GM18909 (cell line): ENCODE measurements around the gene SAMSN1.
"Not testable (repeated sequence)": the region's sequence is repeated elsewhere in the genome, so short reads cannot be mapped to it uniquely, and the experiment has no call there.

Experiments
- ATAC-seq: cut with Tn5 transposase; IDR thresholded peaks from one replicate; pipeline ENCODE4 v1.9.1; 2021; ENCODE audit warnings: mild to moderate bottlenecking; ENCODE audit not compliant: unreplicated experiment, poor library complexity

SAMSN1 gene

DNA sequence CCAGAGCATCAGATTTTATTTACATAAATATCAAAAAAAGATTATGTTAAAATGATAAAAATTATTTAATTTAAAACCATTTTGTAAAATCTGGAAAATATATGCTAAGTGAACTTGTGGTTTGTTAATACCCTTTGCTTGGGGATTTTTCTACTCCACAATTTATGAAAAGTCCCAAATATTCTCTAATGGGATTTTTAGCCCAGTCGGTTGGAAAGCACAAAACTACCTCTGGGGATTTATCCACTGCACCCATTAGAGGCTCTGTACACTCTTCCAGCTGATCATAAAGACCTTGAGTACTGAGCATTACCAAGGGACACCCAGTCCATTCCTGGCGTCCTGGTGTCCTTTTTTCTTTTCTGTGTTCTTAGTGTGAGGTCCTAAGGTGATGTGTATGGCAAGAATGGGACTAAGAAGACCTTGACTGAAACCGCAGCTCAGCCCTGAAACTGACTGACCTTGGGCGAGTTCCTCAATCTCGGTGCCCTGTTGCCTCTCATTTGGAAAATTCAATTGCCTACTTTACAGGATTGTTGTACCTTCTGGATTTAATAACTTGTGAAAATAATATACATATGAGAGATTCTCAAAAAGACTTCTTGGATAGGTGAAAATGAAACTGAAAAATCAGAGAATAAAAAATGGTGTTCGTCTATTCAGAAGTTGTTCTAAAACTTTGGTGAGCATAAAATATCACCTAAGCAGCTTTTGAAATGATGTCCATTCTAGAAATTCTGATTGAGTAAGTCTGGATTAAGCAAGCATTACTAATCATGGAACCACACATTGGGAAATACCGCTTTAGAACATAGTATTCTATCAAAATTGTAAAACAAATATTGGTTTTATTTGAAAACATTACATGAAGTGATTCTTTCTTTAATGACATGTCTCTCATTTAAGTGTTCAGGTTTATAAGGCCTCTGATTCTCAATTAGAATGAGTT lies 21.5 kb upstream of the SAMSN1 start:
- peak; percentile 47 for ATAC-seq

- no peak for ATAC-seq
Observed at GRCh38 chr21:14566894-14567293, 20.8 kb upstream of the SAMSN1 start.

GRCh38 chr21:14562959-14563358 lies 16.8 kb upstream of the SAMSN1 start:
- ATAC-seq: no peak

DNA sequence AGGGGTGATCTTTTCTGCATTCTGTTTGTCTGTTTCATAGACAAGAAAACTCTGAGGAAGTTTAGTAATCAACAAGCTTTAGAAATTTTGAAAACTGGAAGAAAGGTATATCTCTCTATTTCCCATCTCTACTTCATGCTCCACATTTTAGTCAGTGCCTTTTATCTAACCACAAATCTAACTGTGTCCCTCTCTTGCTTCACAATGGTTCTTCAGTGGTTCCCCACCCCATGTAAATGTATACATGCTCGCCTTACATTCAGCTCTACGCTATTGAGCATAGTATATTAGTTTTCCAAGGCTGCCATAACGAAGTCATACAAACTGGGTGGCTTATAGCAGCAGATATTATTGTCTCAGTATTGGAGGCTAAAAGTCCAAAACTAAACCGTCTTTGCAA lies 14.4 kb upstream of the SAMSN1 start:
- ATAC-seq: no peak

GRCh38 chr21:14560139-14560538 lies 14.0 kb upstream of the SAMSN1 start:
- ATAC-seq: no peak

DNA sequence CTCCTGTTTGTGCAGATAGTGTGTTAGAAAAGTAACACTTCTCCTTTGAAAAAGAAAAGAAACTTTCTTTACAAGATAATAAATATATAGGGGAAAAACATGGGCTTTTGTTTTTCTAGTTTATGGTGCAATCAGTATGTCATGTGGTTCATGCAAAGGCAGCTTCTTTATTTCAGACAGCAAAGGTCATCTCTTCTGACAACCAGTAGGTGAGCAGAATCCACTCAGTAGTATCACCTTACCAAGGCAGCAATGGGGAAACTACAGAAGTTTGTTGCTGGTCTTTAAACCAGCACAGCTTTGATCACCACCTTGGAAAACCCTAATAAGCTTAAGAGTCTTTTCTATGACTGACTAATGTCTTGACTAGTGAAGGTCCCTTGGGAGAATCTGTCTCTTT lies 13.0 kb upstream of the SAMSN1 start:
- peak; percentile 46 for ATAC-seq

- no peak for ATAC-seq
Observed at GRCh38 chr21:14557413-14557812, 11.3 kb upstream of the SAMSN1 start.

DNA sequence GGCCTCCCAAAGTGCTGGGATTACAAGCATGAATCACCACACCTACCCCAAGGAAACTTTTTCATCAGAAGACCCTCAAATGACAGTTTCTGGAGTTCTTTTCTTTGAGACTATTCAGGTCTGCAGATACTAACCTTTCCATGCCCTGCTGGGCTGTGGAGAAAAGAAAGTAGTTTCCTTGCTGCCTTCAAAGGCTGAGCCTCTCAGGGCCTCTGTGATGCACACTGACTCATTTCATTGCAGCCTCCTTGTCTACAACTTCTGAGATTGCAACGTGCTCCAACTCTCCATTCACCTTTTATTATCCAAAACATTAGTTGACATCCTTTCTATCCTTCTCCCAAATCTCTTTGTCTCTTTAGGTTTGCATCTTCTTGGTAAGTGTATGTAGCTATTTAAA lies 8.8 kb upstream of the SAMSN1 start:
- ATAC-seq: no peak

- no peak for ATAC-seq
Observed at GRCh38 chr21:14553422-14553821, 7.3 kb upstream of the SAMSN1 start.

DNA sequence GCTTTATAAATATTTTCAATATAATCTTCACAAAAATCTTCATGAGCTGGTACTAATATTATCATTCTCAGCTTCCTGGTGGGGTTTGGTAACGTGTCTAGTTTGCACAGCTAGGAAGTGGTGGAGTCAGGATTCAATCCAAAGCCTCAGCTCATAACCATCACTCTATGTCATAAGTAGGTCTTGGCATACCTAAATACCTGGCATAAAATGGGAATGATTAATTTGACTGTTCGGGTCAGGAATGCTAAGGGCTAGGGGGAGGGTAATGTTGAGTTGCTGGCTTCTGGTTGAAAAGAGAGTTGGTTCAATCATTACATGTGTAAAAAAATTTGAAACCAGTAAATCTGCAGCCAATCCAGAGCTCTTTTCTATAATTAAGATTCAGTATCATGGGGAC lies 5.6 kb upstream of the SAMSN1 start:
- ATAC-seq: no peak

DNA sequence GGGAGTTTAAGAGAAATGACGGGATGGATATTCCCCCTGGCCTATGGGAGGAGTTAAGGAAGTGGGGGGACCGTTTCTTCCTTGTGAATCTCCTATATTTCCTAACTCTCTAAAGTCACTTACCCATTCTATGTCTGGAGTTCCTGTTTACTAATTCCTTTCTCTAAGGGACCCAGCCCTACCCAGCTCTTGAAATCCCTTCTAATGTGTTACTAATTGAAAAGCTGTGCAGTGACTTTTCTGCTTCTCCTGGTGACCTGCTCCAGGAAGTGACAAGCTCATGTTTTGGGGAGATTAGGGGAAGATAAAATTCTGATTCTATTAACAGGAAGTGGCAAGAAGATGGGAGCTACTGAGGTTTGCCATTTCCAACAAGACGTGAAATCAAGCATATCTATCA lies 4.0 kb upstream of the SAMSN1 start:
- no peak for ATAC-seq

DNA sequence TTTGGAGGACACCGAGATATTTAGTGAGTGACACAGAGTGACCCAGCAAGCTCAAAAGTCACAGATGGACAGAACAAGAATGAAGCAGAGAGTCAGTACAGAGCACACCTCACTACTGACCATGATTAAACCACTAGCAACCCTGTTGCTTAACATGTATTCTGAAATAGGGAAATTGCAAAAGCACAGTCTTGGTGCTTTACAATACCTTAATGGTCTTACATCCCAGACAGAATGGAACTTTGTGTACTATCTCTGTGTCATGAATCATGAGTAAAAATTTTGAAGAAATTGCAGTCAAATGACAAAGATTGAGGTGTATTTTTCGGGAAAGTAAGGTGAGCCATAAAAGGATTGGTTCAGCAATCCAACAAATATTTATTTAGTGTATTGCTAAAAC lies 2.7 kb upstream of the SAMSN1 start:
- no peak for ATAC-seq

GRCh38 chr21:14547834-14548513 lies 1.9 kb upstream of the SAMSN1 start:
- ATAC-seq: no peak

- not testable (repeated sequence) for ATAC-seq
Observed at GRCh38 chr21:14546719-14547118, 604 bp upstream of the SAMSN1 start.

GRCh38 chr21:14543983-14544382 lies 2.1 kb downstream of the SAMSN1 start:
- ATAC-seq: no peak

- ATAC-seq: no peak
Observed at GRCh38 chr21:14542638-14543037, 3.5 kb downstream of the SAMSN1 start.

DNA sequence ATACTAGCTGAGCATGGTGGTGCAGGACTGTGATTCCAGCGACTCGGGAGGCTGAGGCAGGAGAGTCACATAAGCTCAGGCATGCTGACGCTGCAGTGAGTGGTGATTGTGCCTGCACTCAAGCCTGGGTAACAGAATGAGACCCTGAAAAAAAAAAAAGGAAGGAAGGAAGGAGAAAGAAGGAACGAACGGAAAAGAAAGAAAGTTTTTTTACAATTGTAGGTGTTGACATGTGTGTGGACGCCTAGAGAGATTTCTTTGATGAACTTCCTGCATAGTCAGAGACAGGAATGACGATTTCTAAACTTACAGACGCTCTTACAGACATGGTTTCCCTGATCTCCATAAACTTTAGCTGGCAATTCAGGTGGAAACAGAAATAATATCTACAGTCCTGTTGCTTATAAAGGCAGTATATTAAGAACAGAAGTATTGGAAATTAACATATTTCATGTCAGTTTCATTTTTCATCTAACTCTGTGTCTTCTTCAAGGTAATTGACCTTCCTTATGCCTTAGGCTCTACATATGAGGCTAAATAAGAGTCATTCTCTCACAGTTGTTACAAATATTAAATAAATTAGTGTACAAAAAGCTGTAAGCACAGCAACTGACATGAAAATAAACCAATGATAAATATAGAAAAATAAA lies 4.1 kb downstream of the SAMSN1 start:
- peak; percentile 30 for ATAC-seq

DNA sequence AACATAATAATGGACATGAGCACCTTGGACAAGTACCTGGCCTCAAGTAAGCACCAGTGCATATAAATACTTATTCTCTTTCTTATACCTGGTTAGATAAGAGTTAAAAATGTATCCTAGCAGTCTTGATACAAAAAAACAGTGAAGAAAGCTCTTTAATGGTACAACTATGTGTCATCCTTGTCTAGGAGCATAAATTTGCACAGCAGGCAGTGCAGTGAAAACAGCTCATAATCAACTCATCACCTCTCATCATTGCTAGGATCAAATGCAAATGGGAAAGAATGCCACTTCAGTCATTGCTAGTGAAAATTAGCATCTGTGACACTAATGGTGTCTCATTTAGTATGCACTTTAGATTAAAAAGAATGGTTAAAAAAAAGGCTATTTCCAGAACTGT lies 7.6 kb downstream of the SAMSN1 start:
- ATAC-seq: no peak

- ATAC-seq: no peak
Observed at GRCh38 chr21:14536929-14537328, 9.2 kb downstream of the SAMSN1 start.

- ATAC-seq: no peak
Observed at GRCh38 chr21:14535702-14536101, 10.4 kb downstream of the SAMSN1 start.
